OCI-LY3 (cell line): ENCODE results near the gene PHC2.
A peak's percentile ranks its signal among the peaks of the same experiment; 100 is the strongest.

Source experiments
- H2AFZ ChIP-seq: fragments of 200-600, 300-600 bp; shearing (Covaris generic); 2 replicates; pipeline ENCODE4 v1.6.0; 2014; ENCODE audit warnings: antibody characterized with exemption, low read depth, low read length
- H3K27ac ChIP-seq: fragments of 200-600, 300-600 bp; sonication (generic); 2 replicates; pipeline ENCODE4 v1.5.1; 2014; ENCODE audit warnings: mild to moderate bottlenecking, low read length, moderate library complexity, mixed read lengths
- H3K27me3 ChIP-seq: fragments of 200-600, 300-600 bp; sonication (generic); 2 replicates; pipeline ENCODE4 v1.6.1; 2014; ENCODE audit warnings: low read depth, low read length, mixed read lengths
- H3K36me3 ChIP-seq: fragments of 200-600, 300-600 bp; sonication (generic); replicated peaks from 2 replicates; pipeline ENCODE3; 2014; ENCODE audit warnings: low read depth, low read length, mixed read lengths
- H3K4me1 ChIP-seq: fragments of 300-600, 200-600 bp; sonication (generic); 2 replicates; pipeline ENCODE4 v1.6.1; 2014; ENCODE audit warnings: low read length, mixed read lengths
- H3K4me2 ChIP-seq: fragments of 200-600, 300-600 bp; sonication (generic); 2 replicates; pipeline ENCODE4 v1.6.1; 2014; ENCODE audit warnings: low read length, mixed read lengths
- H3K4me3 ChIP-seq: fragments of 300-600, 200-600 bp; sonication (generic); 2 replicates; pipeline ENCODE4 v1.5.1; 2014; ENCODE audit warnings: antibody characterized with exemption, mild to moderate bottlenecking, low read length, moderate library complexity
- H3K79me2 ChIP-seq: fragments of 300-600, 200-600 bp; shearing (Covaris generic); 2 replicates; pipeline ENCODE4 v1.6.1; 2014; ENCODE audit warnings: mild to moderate bottlenecking, low read length, mixed read lengths
- H3K9ac ChIP-seq: fragments of 300-600, 200-600 bp; shearing (Covaris generic); 2 replicates; pipeline ENCODE4 v1.6.0; 2014; ENCODE audit warnings: mild to moderate bottlenecking, low read length, moderate library complexity
- H3K9me3 ChIP-seq: fragments of 200-600, 300-600 bp; shearing (Covaris generic); 2 replicates; pipeline ENCODE4 v1.6.1; 2014; ENCODE audit warnings: low read length, mixed read lengths; ENCODE audit not compliant: insufficient read depth
- H4K20me1 ChIP-seq: fragments of 200-600, 300-600 bp; sonication (generic); 2 replicates; pipeline ENCODE4 v1.6.1; 2016; ENCODE audit warnings: low read length, mixed read lengths; ENCODE audit not compliant: insufficient read depth
- CTCF ChIP-seq: fragments of 200-600, 300-600 bp; sonication (generic); IDR thresholded peaks from 2 replicates; pipeline ENCODE4 v1.5.1; 2014; ENCODE audit warnings: antibody characterized with exemption, low read length, low read depth
- EZH2phosphoT487 ChIP-seq: fragments of 200-600 bp; shearing (Covaris generic); IDR thresholded peaks from 2 replicates; pipeline ENCODE4 v1.6.1; 2018; ENCODE audit warnings: antibody characterized with exemption, mixed run types, low read depth

PHC2 gene

GRCh38 chr1:33301273-33301984, 129.5 kb downstream of the PHC2 start:
- H3K27ac ChIP-seq = no peak overlapping the region
- H3K4me3 ChIP-seq = no peak overlapping the region
- H3K79me2 ChIP-seq = no peaks in the 10 kb centered on the region
- TF ChIP-seq CTCF (no peak), EZH2phosphoT487 (no peak)
- H4K20me1 ChIP-seq = no peaks in the 10 kb centered on the region
- no peak overlapping the region for H2AFZ ChIP-seq
- H3K4me1 ChIP-seq = no peaks in the 10 kb centered on the region
- no peaks in the 10 kb centered on the region for H3K27me3 ChIP-seq
- no peaks in the 10 kb centered on the region for H3K36me3 ChIP-seq
- H3K4me2 ChIP-seq = no peak overlapping the region
- H3K9ac ChIP-seq = no peak overlapping the region
- H3K9me3 ChIP-seq = no peaks in the 10 kb centered on the region

- no peaks in the 10 kb centered on the region for H3K9me3 ChIP-seq
- no peaks in the 10 kb centered on the region for H3K27me3 ChIP-seq
- no peak overlapping the region for H3K9ac ChIP-seq
- no peaks in the 10 kb centered on the region for H4K20me1 ChIP-seq
- H3K4me1 ChIP-seq = no peaks in the 10 kb centered on the region
- no peak overlapping the region for H3K4me2 ChIP-seq
- TF ChIP-seq CTCF = no peak
- no peak for TF ChIP-seq EZH2phosphoT487
- no peaks in the 10 kb centered on the region for H3K79me2 ChIP-seq
- no peak overlapping the region for H2AFZ ChIP-seq
- no peak overlapping the region for H3K4me3 ChIP-seq
- no peak overlapping the region for H3K27ac ChIP-seq
- H3K36me3 ChIP-seq = peaks cover 3% of the 10 kb centered on the region
Measured at GRCh38 chr1:33300673-33301072, 130.2 kb downstream of the PHC2 start.

GRCh38 chr1:33299461-33300155, 131.3 kb downstream of the PHC2 start:
- H3K79me2 ChIP-seq = no peaks in the 10 kb centered on the region
- no peak overlapping the region for H3K9ac ChIP-seq
- no peak overlapping the region for H3K4me3 ChIP-seq
- H3K4me1 ChIP-seq = no peaks in the 10 kb centered on the region
- H3K27ac ChIP-seq = no peak overlapping the region
- no peaks in the 10 kb centered on the region for H3K27me3 ChIP-seq
- no peaks in the 10 kb centered on the region for H3K9me3 ChIP-seq
- no peak overlapping the region for H2AFZ ChIP-seq
- peaks cover 3% of the 10 kb centered on the region for H3K36me3 ChIP-seq
- no peaks in the 10 kb centered on the region for H4K20me1 ChIP-seq
- TF ChIP-seq EZH2phosphoT487 (no peak), CTCF (no peak)
- no peak overlapping the region for H3K4me2 ChIP-seq

- H3K79me2 ChIP-seq = no peaks in the 10 kb centered on the region
- H3K36me3 ChIP-seq = peaks cover 3% of the 10 kb centered on the region
- no peaks in the 10 kb centered on the region for H3K27me3 ChIP-seq
- H3K4me2 ChIP-seq = no peak overlapping the region
- H3K27ac ChIP-seq = no peak overlapping the region
- H3K9me3 ChIP-seq = no peaks in the 10 kb centered on the region
- peak; percentile 61 for TF ChIP-seq CTCF
- TF ChIP-seq EZH2phosphoT487 = no peak
- H3K4me1 ChIP-seq = no peaks in the 10 kb centered on the region
- H3K4me3 ChIP-seq = no peak overlapping the region
- H2AFZ ChIP-seq = no peak overlapping the region
- no peak overlapping the region for H3K9ac ChIP-seq
- H4K20me1 ChIP-seq = no peaks in the 10 kb centered on the region
Measured at GRCh38 chr1:33298623-33299277, 132.1 kb downstream of the PHC2 start.
